Measurements from ENCODE around the gene PIGQ. TPM values are rescaled to one million over a fixed set of nuclear protein-coding genes. Genes with fewer than 3 reads are reported as not detected.

Gene PIGQ
- total RNA-seq, 1 experiment from 2014 or later: 83.5 TPM

- no peak for ATAC-seq
- Histone ChIP-seq H3K4me3 (ENCODE audit: low read depth in 2 of 2, low read length in 2 of 2) (no peak overlapping the region), H3K27ac (ENCODE audit: low read length) (no peak overlapping the region), H3K9me3 (ENCODE audit: control insufficient read depth, insufficient read depth, low read depth, low read length) (no peaks in the 10 kb centered on the region), H3K4me1 (ENCODE audit: control insufficient read depth, insufficient read depth, low read length) (peaks cover 27% of the 10 kb centered on the region), H3K36me3 (ENCODE audit: control insufficient read depth, insufficient read depth, low read length) (no peaks in the 10 kb centered on the region), H3K27me3 (ENCODE audit: control insufficient read depth, insufficient read depth, low read length) (no peaks in the 10 kb centered on the region)
- ChIA-PET CTCF (no interaction called here), POLR2A (no interaction called here)
- no peak for DNase-seq (ENCODE audit: low read depth, low spot score)
- TF ChIP-seq POLR2AphosphoS5 (IDR thresholded peaks at IDR 0.05; ENCODE audit: low read depth, low read length): no peak
- TF ChIP-seq REST (IDR thresholded peaks at IDR 0.05; ENCODE audit: insufficient read depth in 1 of 2, low read depth in 2 of 2, low read length in 1 of 2): no peak
- TF ChIP-seq CTCF (IDR thresholded peaks at IDR 0.05): no peak
- TF ChIP-seq TCF7L2 (IDR thresholded peaks at IDR 0.05; ENCODE audit: low read depth, low read length): no peak
- no peak for TF ChIP-seq SIN3A (IDR thresholded peaks at IDR 0.05; ENCODE audit: borderline replicate concordance, insufficient read depth, low read depth, low read length)
- intact Hi-C loops (cut with micrococcal nuclease; ENCODE audit: unreplicated experiment) (no loop called here), in situ Hi-C loops (cut with HindIII; ENCODE audit: low pct_unique_long_range_greater_than_20kb, low sequenced_read_pairs) (no loop called here)
- no TSS peak for BruUV-seq (replicated peaks)
Observed at GRCh38 chr16:557463-558297, 12.1 kb upstream of the PIGQ start.

- POLR2A ChIA-PET: no interaction called here
- no peaks in the 10 kb centered on the region for H3K9me3 ChIP-seq (ENCODE audit: control insufficient read depth, insufficient read depth, low read depth, low read length)
- in situ Hi-C loops (cut with HindIII; ENCODE audit: low pct_unique_long_range_greater_than_20kb, low sequenced_read_pairs) (no loop called here), intact Hi-C loops (cut with micrococcal nuclease; ENCODE audit: unreplicated experiment) (no loop called here)
- no peak for DNase-seq (ENCODE audit: low read depth, low spot score)
- H3K4me3 ChIP-seq (ENCODE audit: low read depth in 2 of 2, low read length in 2 of 2): no peak overlapping the region
- ATAC-seq: peak; percentile 7
- H3K4me1 ChIP-seq (ENCODE audit: control insufficient read depth, insufficient read depth, low read length): peaks cover 31% of the 10 kb centered on the region
- TF ChIP-seq POLR2AphosphoS5 (IDR thresholded peaks at IDR 0.05; ENCODE audit: low read depth, low read length): no peak
- TF ChIP-seq CTCF (IDR thresholded peaks at IDR 0.05): no peak
- TF ChIP-seq REST (IDR thresholded peaks at IDR 0.05; ENCODE audit: insufficient read depth in 1 of 2, low read depth in 2 of 2, low read length in 1 of 2): no peak
- no peak for TF ChIP-seq TCF7L2 (IDR thresholded peaks at IDR 0.05; ENCODE audit: low read depth, low read length)
- TF ChIP-seq SIN3A (IDR thresholded peaks at IDR 0.05; ENCODE audit: borderline replicate concordance, insufficient read depth, low read depth, low read length): no peak
- H3K27me3 ChIP-seq (ENCODE audit: control insufficient read depth, insufficient read depth, low read length): no peaks in the 10 kb centered on the region
- no TSS peak for BruUV-seq (replicated peaks)
- H3K36me3 ChIP-seq (ENCODE audit: control insufficient read depth, insufficient read depth, low read length): no peaks in the 10 kb centered on the region
- H3K27ac ChIP-seq (ENCODE audit: low read length): peak overlapping the region; percentile 34; the same call in 1 of the 2 replicates
- CTCF ChIA-PET: no interaction called here
Observed at GRCh38 chr16:558298-559020, 11.3 kb upstream of the PIGQ start.
